HUES64 (cell line): Measurements from ENCODE around the gene FGB.

Experiments used
- H3K27ac ChIP-seq: 2 replicates; pipeline ENCODE4 v1.7.0; 2013; ENCODE audit warnings: low read depth, low read length, inconsistent platforms
- H3K27me3 ChIP-seq: 2 replicates; pipeline ENCODE4 v1.6.1; 2013; ENCODE audit warnings: mild to moderate bottlenecking, low read length; ENCODE audit not compliant: insufficient read depth
- H3K36me3 ChIP-seq: 2 replicates; pipeline ENCODE4 v1.6.1; 2013; ENCODE audit warnings: mild to moderate bottlenecking, low read length; ENCODE audit not compliant: insufficient read depth
- H3K4me1 ChIP-seq: 2 replicates; pipeline ENCODE4 v1.6.1; 2013; ENCODE audit warnings: mild to moderate bottlenecking, low read length, moderate library complexity; ENCODE audit not compliant: insufficient read depth
- H3K4me3 ChIP-seq: 2 replicates; pipeline ENCODE4 v1.5.1; 2013; ENCODE audit warnings: mild to moderate bottlenecking, low read length, moderate library complexity
- H3K9ac ChIP-seq: 2 replicates; pipeline ENCODE4 v1.6.1; 2013; ENCODE audit warnings: mild to moderate bottlenecking, low read depth, low read length
- H3K9me3 ChIP-seq: 2 replicates; pipeline ENCODE4 v1.6.1; 2013; ENCODE audit warnings: low read depth, low read length; ENCODE audit not compliant: insufficient read depth
- WGBS: fragments of 150-250, 120-280 bp; methylation state at CpG from one replicate; pipeline ENCODE4 v1.1.7; 2013; ENCODE audit warnings: missing lambda C conversion rate; 5-methylcytosine and 5-hydroxymethylcytosine counted together

Gene FGB

GRCh38 chr4:154569028-154569427 lies 6.2 kb downstream of the FGB start:
- WGBS = 92% methylated on average over 3 of the region's 3 CpGs
- H3K9me3 ChIP-seq = no peaks in the 10 kb centered on the region
- no peaks in the 10 kb centered on the region for H3K36me3 ChIP-seq
- H3K4me3 ChIP-seq = no peak overlapping the region
- H3K4me1 ChIP-seq = no peaks in the 10 kb centered on the region
- H3K9ac ChIP-seq = no peak overlapping the region
- H3K27ac ChIP-seq = no peak overlapping the region
- H3K27me3 ChIP-seq = no peaks in the 10 kb centered on the region

DNA sequence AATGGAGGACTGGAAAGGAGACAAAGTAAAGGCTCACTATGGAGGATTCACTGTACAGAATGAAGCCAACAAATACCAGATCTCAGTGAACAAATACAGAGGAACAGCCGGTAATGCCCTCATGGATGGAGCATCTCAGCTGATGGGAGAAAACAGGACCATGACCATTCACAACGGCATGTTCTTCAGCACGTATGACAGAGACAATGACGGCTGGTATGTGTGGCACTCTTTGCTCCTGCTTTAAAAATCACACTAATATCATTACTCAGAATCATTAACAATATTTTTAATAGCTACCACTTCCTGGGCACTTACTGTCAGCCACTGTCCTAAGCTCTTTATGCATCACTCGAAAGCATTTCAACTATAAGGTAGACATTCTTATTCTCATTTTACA lies 6.8 kb downstream of the FGB start:
- no peak overlapping the region for H3K9ac ChIP-seq
- no peak overlapping the region for H3K4me3 ChIP-seq
- no peaks in the 10 kb centered on the region for H3K9me3 ChIP-seq
- H3K27me3 ChIP-seq = no peaks in the 10 kb centered on the region
- H3K27ac ChIP-seq = no peak overlapping the region
- H3K4me1 ChIP-seq = no peaks in the 10 kb centered on the region
- no peaks in the 10 kb centered on the region for H3K36me3 ChIP-seq
- WGBS = 94% methylated on average over 5 of the region's 5 CpGs

- H3K36me3 ChIP-seq = no peaks in the 10 kb centered on the region
- no peak overlapping the region for H3K27ac ChIP-seq
- H3K4me3 ChIP-seq = no peak overlapping the region
- H3K9ac ChIP-seq = no peak overlapping the region
- H3K9me3 ChIP-seq = no peaks in the 10 kb centered on the region
- no peaks in the 10 kb centered on the region for H3K4me1 ChIP-seq
- 86% methylated on average over 5 of the region's 5 CpGs for WGBS
- no peaks in the 10 kb centered on the region for H3K27me3 ChIP-seq
These were observed 10.5 kb downstream of the FGB start for GRCh38 chr4:154573190-154573870.

DNA sequence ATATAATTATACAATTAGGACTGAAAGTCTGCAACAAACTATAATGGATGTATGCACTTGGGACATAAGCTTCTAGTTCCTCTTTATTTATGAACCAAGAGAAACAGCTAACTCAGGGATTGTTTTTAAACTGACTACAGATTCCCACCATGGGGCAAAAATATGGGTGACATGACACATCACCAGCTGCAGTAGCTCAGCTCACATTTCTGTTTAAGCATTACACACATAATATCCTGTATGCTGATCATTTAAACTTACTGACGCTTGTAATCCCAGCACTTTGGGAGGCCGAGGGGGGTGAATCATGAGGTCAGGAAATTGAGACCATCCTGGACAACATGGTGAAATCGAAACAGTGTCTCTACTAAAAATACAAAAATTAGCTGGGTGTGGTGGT lies 11.5 kb downstream of the FGB start:
- Histone ChIP-seq H3K4me3 (no peak overlapping the region), H3K9ac (no peak overlapping the region), H3K9me3 (no peaks in the 10 kb centered on the region), H3K4me1 (no peaks in the 10 kb centered on the region), H3K36me3 (no peaks in the 10 kb centered on the region), H3K27ac (no peak overlapping the region), H3K27me3 (no peaks in the 10 kb centered on the region)
- 94% methylated on average over 3 of the region's 3 CpGs for WGBS

- 99% methylated on average over 2 of the region's 2 CpGs for WGBS
- Histone ChIP-seq H3K9me3 (no peaks in the 10 kb centered on the region), H3K9ac (no peak overlapping the region), H3K36me3 (no peaks in the 10 kb centered on the region), H3K27me3 (no peaks in the 10 kb centered on the region), H3K27ac (no peak overlapping the region), H3K4me1 (no peaks in the 10 kb centered on the region), H3K4me3 (no peak overlapping the region)
These were observed 14.5 kb downstream of the FGB start for GRCh38 chr4:154577324-154577723.

- Histone ChIP-seq H3K4me3 (no peak overlapping the region), H3K27me3 (no peaks in the 10 kb centered on the region), H3K4me1 (no peaks in the 10 kb centered on the region), H3K27ac (no peak overlapping the region), H3K9ac (no peak overlapping the region), H3K36me3 (no peaks in the 10 kb centered on the region), H3K9me3 (no peaks in the 10 kb centered on the region)
- WGBS = 100% methylated on average over 1 of the region's 1 CpG
These were observed 16.1 kb downstream of the FGB start for GRCh38 chr4:154578919-154579318.

- Histone ChIP-seq H3K9me3 (no peaks in the 10 kb centered on the region), H3K27ac (no peak overlapping the region), H3K36me3 (no peaks in the 10 kb centered on the region), H3K4me1 (no peaks in the 10 kb centered on the region), H3K27me3 (no peaks in the 10 kb centered on the region), H3K4me3 (no peak overlapping the region), H3K9ac (no peak overlapping the region)
These were observed 17.1 kb downstream of the FGB start for GRCh38 chr4:154579927-154580326.

DNA sequence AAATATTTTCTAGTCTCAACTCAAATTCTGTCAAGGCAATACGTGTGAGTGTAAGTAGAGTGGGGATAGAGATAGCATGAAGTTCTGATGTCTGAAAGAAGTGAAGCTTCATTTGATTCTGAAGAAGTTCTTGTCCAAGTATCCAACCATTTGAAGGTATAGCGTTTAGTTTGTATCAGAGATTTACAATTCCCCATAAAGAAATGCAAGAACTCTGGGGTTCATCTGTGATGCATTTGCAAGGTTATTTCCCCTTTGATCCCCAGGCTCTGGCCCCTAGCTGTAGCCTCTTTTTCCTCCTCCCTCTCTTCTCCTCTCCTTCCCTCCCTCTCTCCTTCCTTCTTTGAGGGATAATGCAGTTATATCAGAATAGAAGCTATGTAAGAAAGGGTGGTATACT lies 19.9 kb downstream of the FGB start:
- WGBS = 63% methylated on average over 2 of the region's 2 CpGs
- H3K9me3 ChIP-seq = no peaks in the 10 kb centered on the region
- no peak overlapping the region for H3K9ac ChIP-seq

GRCh38 chr4:154583230-154583629 lies 20.4 kb downstream of the FGB start:
- no peaks in the 10 kb centered on the region for H3K9me3 ChIP-seq
- 85% methylated on average over 1 of the region's 3 CpGs for WGBS
- H3K27ac ChIP-seq = no peak overlapping the region
- H3K9ac ChIP-seq = no peak overlapping the region
- no peak overlapping the region for H3K4me3 ChIP-seq
- no peaks in the 10 kb centered on the region for H3K4me1 ChIP-seq
- H3K27me3 ChIP-seq = no peaks in the 10 kb centered on the region
- H3K36me3 ChIP-seq = no peaks in the 10 kb centered on the region

More for the DNA sequence above, 19.9 kb downstream of the FGB start:
- Histone ChIP-seq H3K27me3 (no peaks in the 10 kb centered on the region), H3K4me1 (no peaks in the 10 kb centered on the region), H3K4me3 (no peak overlapping the region), H3K27ac (no peak overlapping the region), H3K36me3 (no peaks in the 10 kb centered on the region)

DNA sequence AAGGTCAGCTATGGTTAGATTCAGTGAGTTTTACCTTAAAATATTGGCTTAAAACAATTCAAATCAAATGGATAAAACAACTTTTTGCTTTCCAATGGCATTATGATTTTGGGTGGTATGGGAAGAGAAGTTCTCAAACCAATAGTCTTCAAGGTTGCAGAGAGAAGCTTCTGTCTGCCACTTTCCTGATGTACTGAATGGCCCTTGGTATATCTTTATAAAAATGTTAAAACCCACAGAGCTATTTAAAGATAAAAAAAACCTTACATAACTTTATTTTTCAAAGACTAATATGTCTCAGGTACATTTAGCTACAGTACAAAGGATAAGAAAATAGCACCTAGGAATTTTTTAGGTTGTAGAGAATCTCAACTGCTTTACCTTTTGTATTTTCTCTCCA lies 20.9 kb downstream of the FGB start:
- Histone ChIP-seq H3K27ac (no peak overlapping the region), H3K27me3 (no peaks in the 10 kb centered on the region), H3K4me3 (no peak overlapping the region), H3K9me3 (no peaks in the 10 kb centered on the region), H3K9ac (no peak overlapping the region), H3K4me1 (no peaks in the 10 kb centered on the region), H3K36me3 (no peaks in the 10 kb centered on the region)

GRCh38 chr4:154584259-154584658 lies 21.4 kb downstream of the FGB start:
- H3K36me3 ChIP-seq = no peaks in the 10 kb centered on the region
- no peak overlapping the region for H3K4me3 ChIP-seq
- H3K27me3 ChIP-seq = no peaks in the 10 kb centered on the region
- H3K9me3 ChIP-seq = no peaks in the 10 kb centered on the region
- H3K4me1 ChIP-seq = no peaks in the 10 kb centered on the region
- H3K9ac ChIP-seq = no peak overlapping the region
- 93% methylated on average over 5 of the region's 5 CpGs for WGBS
- H3K27ac ChIP-seq = no peak overlapping the region

DNA sequence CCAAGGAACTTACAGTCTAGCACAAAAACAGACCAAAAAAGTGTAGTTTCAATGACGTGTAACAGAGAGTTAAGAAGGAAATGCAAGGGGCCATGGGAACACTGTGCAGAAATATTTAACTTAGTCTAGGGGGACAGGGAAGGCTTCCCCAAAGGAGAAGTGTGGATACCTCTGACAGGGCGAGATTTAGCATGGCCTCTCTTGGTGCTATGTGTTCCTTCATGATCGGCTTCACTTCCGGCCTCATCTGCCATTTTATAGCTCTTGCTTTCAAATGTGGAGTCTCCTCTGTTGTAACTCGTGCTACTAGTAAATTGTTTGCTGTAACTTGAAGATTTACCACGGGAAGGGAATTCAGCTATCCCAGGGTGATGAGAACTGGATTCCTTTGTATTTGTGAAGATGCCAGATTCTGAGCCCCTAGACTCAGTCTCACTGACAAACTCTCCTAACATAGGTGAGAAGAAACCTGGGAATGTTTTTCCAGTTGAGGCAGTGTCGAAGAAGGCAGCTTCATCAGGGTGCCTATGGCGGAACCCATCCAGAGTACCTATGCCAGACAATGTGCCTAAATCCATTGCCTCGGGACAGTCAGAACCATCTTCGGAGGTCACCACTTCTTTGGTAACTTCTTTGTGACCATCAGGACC lies 22.7 kb downstream of the FGB start:
- Histone ChIP-seq H3K9me3 (no peaks in the 10 kb centered on the region), H3K27me3 (no peaks in the 10 kb centered on the region), H3K27ac (no peak overlapping the region), H3K4me3 (no peak overlapping the region), H3K36me3 (no peaks in the 10 kb centered on the region), H3K4me1 (no peaks in the 10 kb centered on the region), H3K9ac (no peak overlapping the region)
- 94% methylated on average over 10 of the region's 10 CpGs for WGBS
